HG03039 (cell line): ENCODE measurements around the gene ARF6.
"Not testable (repeated sequence)": the region's sequence is repeated elsewhere in the genome, so short reads cannot be mapped to it uniquely, and the experiment has no call there.

Experiments
- ATAC-seq: cut with Tn5 transposase; IDR thresholded peaks from one replicate; pipeline ENCODE4 v1.9.1; 2021; ENCODE audit warnings: mild to moderate bottlenecking, moderate library complexity; ENCODE audit not compliant: unreplicated experiment

The ARF6 gene

GRCh38 chr14:49936882-49937281 lies 44.0 kb downstream of the ARF6 start:
- not testable (repeated sequence) for ATAC-seq

DNA sequence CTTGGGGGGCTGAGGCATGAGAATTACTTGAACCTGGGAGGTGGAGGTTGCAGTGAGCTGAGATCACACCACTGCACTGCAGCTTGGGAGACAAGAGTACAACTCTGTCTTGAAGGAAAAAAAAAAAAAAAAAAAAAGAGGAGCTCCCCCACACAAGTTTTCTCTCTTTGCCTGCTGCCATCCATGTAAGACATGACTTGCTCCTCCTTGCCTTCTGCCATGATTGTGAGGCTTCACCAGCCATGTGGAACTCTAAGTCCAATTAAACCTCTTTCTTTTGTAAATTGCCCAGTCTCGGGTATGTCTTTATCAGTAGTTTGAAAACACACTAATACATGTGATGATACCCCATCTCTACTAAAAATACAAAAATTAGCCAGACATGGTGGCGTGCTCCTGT lies 46.3 kb downstream of the ARF6 start:
- ATAC-seq: not testable (repeated sequence)

DNA sequence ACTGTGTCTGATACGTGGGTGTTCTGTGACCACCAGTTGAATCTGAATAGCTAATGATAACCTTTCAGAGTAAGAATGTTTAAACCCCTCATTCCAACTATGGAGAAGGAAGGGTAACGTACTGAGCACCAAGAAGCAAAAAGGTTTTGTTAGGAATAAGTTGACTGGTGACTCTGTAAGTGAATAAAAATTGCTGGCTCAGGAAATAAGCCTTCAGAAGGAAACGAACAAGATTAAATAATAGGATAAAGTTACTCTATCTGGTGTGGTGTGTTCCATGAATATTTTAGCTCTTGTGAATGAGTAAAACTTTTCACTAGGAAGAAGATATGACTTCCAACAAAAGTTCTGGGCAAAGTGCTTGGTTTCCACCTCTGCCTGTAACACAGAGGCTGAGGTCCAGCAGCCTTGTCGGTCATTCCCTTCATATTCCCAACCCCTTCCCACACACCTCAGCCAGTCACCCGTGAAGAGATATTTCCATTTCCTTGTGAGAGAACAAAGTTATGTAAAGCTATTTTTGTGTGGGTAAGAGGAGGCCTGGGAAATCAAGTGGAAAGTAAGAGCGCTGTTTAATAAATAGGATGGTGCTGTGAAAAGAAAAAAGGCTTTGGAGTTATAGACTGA lies 47.1 kb downstream of the ARF6 start:
- no peak for ATAC-seq

DNA sequence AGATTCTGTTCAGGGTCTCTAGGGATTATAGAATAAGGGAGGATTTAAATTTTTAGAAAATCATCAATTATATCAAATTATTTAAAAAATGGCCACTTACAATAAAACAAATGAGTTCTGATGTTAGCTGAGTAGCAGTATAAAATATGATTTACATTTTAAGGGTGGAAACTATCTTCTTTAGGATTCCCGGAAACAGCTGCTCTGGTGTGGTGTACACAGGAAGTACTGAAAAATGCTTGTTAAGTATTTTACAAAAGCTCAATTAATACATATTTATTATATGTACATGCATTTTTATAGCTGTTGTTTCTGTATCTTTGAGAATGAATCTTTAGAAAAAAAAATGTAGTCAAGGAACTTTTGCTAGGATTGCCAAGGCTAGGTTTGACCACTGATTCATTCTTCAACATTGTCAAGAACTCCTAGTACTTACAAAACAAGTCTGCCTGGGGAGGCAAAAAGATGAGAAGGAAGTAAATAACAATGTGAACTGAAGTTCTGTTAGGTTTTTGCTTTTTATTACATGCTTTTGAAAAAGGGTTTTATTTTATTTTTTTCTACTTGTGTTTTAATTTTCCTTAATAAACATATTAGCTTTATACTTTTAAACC lies 48.0 kb downstream of the ARF6 start:
- ATAC-seq: no peak

DNA sequence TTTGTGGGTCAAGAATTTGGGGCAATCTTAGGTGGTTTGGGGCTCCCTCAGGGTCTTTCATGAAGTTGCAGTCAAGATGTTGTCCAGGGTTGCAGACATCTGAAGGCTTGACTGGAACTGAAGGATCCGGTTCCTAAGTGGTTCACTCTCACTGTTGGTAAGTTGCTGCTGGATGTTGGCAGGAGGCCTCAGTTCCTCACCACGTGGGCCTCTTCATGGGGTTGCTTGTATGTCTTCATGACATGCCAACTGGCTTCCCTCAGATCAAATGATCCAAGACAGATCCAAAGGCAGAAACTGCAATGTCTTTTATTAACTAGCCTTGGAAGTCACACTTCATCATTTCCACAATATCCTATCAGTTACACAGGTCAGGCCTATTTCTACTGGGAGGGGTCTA lies 49.2 kb downstream of the ARF6 start:
- no peak for ATAC-seq

DNA sequence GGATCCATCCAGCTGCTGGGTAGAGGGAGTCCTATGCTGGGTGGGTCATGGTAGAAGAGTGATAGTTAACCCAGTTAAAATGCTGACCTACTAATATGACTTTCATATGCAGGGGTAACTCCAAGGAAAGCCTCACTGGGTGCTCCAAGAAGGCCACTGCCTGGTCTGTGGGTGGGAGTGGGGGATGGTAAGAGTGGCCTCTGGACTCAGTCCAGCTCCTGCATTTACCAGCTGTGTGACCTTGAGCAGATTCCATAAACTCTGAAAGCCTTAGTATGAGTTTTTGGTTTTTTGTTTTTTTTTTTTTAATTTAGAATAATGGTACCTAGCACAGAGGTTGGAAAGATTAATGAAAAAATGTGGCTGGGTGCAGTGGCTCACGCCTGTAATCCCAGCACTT lies 51.6 kb downstream of the ARF6 start:
- no peak for ATAC-seq

- ATAC-seq: no peak
Observed at GRCh38 chr14:49945448-49946319, 52.8 kb downstream of the ARF6 start.
